ENCODE results near the gene CHTOP. TPM values are rescaled to one million over a fixed set of nuclear protein-coding genes. Genes with fewer than 3 reads are reported as not detected.

CHTOP gene
- total and polyA plus RNA-seq, 2 of the 13 experiments (the other 11 are each of a cell fraction or from before 2014, with no cell fraction given) = 38.0 to 51.9 TPM

DNA sequence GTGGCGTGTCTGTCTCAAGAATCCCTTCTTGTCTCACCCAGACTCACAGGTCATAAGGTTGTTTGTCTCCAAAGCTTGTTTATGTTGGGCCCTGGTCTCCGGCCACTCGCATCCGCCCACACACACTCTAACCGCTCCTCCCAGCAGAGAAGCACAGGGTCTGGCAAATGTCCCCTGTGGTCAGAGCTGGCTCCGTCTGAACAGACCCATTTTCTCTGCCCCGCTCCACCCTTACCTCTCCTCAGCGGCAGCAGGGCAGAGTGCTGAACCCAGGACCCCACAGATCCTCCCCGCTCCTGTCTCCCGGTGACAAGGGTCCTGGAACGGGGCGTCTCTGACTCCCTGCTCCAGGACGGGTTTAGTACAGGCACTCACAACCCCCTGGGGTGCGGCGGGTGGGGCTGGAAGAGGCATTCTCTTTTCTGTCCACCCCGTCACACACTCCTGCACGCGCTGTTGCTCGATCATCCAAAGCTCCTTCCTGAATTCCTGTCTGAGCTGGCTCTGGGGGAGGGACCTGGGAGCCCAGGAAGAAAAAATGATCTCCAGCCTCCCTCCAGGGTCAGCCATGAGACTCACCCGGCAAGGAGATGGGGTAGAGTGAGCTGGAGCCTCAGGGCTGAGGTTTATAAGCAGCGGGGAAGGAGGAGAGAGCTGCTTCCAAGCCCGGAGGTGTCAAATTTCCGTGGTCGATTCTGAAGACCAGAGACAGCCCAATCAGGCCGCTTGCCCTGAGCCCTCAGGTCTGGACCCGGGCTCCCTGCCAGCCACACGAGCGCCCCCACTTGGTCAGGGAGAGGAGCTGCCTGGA, 6.8 kb upstream of the CHTOP start, which contains the start of gene S100A13 (continued):
- TF ChIP-seq, protein P1, sequence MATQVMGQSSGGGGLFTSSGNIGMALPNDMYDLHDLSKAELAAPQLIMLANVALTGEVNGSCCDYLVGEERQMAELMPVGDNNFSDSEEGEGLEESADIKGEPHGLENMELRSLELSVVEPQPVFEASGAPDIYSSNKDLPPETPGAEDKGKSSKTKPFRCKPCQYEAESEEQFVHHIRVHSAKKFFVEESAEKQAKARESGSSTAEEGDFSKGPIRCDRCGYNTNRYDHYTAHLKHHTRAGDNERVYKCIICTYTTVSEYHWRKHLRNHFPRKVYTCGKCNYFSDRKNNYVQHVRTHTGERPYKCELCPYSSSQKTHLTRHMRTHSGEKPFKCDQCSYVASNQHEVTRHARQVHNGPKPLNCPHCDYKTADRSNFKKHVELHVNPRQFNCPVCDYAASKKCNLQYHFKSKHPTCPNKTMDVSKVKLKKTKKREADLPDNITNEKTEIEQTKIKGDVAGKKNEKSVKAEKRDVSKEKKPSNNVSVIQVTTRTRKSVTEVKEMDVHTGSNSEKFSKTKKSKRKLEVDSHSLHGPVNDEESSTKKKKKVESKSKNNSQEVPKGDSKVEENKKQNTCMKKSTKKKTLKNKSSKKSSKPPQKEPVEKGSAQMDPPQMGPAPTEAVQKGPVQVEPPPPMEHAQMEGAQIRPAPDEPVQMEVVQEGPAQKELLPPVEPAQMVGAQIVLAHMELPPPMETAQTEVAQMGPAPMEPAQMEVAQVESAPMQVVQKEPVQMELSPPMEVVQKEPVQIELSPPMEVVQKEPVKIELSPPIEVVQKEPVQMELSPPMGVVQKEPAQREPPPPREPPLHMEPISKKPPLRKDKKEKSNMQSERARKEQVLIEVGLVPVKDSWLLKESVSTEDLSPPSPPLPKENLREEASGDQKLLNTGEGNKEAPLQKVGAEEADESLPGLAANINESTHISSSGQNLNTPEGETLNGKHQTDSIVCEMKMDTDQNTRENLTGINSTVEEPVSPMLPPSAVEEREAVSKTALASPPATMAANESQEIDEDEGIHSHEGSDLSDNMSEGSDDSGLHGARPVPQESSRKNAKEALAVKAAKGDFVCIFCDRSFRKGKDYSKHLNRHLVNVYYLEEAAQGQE (IDR thresholded peaks at IDR 0.05; ENCODE audit: borderline replicate concordance in 1 of 2, low read depth in 1 of 2, low read length in 2 of 2) = peak in 1 of 2 experiments; percentile 21; a peak in 1 of 4 replicates
- TF ChIP-seq RAD21 (CRISPR knock-in tag; IDR thresholded peaks at IDR 0.05) (peak; percentile 68), LCORL (IDR thresholded peaks at IDR 0.05) (no peak), LCORL (CRISPR knock-in tag; IDR thresholded peaks at IDR 0.05) (peak; percentile 95), MAZ (IDR thresholded peaks at IDR 0.05; ENCODE audit: borderline replicate concordance, low read depth, low read length) (no peak), MAZ (CRISPR knock-in tag; IDR thresholded peaks at IDR 0.05; ENCODE audit: low read depth) (0 out of 2 replicates have a peak, but pooled peaks have one; percentile 27), MYNN (CRISPR knock-in tag; IDR thresholded peaks at IDR 0.05; ENCODE audit: low read depth) (0 out of 2 replicates have a peak, but pooled peaks have one; percentile 40), ZBTB7B (CRISPR knock-in tag; IDR thresholded peaks at IDR 0.05) (0 out of 2 replicates have a peak, but pooled peaks have one; percentile 68), ZNF782 (CRISPR knock-in tag; IDR thresholded peaks at IDR 0.05; ENCODE audit: borderline replicate concordance) (no peak), ZNF263 (CRISPR knock-in tag; IDR thresholded peaks at IDR 0.05) (no peak), ZNF329 (CRISPR knock-in tag; IDR thresholded peaks at IDR 0.05; ENCODE audit: low read depth) (no peak)
- TF ChIP-seq, protein P2, sequence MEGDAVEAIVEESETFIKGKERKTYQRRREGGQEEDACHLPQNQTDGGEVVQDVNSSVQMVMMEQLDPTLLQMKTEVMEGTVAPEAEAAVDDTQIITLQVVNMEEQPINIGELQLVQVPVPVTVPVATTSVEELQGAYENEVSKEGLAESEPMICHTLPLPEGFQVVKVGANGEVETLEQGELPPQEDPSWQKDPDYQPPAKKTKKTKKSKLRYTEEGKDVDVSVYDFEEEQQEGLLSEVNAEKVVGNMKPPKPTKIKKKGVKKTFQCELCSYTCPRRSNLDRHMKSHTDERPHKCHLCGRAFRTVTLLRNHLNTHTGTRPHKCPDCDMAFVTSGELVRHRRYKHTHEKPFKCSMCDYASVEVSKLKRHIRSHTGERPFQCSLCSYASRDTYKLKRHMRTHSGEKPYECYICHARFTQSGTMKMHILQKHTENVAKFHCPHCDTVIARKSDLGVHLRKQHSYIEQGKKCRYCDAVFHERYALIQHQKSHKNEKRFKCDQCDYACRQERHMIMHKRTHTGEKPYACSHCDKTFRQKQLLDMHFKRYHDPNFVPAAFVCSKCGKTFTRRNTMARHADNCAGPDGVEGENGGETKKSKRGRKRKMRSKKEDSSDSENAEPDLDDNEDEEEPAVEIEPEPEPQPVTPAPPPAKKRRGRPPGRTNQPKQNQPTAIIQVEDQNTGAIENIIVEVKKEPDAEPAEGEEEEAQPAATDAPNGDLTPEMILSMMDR (CRISPR knock-in tag; IDR thresholded peaks at IDR 0.05) = peak; percentile 94
- TF ChIP-seq, protein P3, sequence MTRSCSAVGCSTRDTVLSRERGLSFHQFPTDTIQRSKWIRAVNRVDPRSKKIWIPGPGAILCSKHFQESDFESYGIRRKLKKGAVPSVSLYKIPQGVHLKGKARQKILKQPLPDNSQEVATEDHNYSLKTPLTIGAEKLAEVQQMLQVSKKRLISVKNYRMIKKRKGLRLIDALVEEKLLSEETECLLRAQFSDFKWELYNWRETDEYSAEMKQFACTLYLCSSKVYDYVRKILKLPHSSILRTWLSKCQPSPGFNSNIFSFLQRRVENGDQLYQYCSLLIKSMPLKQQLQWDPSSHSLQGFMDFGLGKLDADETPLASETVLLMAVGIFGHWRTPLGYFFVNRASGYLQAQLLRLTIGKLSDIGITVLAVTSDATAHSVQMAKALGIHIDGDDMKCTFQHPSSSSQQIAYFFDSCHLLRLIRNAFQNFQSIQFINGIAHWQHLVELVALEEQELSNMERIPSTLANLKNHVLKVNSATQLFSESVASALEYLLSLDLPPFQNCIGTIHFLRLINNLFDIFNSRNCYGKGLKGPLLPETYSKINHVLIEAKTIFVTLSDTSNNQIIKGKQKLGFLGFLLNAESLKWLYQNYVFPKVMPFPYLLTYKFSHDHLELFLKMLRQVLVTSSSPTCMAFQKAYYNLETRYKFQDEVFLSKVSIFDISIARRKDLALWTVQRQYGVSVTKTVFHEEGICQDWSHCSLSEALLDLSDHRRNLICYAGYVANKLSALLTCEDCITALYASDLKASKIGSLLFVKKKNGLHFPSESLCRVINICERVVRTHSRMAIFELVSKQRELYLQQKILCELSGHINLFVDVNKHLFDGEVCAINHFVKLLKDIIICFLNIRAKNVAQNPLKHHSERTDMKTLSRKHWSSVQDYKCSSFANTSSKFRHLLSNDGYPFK (CRISPR knock-in tag; IDR thresholded peaks at IDR 0.05; ENCODE audit: borderline replicate concordance) = no peak; the same call in 1 of the 2 replicates
- TF ChIP-seq, protein P4, sequence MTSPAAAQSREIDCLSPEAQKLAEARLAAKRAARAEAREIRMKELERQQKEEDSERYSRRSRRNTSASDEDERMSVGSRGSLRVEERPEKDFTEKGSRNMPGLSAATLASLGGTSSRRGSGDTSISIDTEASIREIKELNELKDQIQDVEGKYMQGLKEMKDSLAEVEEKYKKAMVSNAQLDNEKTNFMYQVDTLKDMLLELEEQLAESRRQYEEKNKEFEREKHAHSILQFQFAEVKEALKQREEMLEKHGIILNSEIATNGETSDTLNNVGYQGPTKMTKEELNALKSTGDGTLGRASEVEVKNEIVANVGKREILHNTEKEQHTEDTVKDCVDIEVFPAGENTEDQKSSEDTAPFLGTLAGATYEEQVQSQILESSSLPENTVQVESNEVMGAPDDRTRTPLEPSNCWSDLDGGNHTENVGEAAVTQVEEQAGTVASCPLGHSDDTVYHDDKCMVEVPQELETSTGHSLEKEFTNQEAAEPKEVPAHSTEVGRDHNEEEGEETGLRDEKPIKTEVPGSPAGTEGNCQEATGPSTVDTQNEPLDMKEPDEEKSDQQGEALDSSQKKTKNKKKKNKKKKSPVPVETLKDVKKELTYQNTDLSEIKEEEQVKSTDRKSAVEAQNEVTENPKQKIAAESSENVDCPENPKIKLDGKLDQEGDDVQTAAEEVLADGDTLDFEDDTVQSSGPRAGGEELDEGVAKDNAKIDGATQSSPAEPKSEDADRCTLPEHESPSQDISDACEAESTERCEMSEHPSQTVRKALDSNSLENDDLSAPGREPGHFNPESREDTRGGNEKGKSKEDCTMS (CRISPR knock-in tag; conservative IDR thresholded peaks at IDR 0.05) = no peak
- TF ChIP-seq, protein P5, sequence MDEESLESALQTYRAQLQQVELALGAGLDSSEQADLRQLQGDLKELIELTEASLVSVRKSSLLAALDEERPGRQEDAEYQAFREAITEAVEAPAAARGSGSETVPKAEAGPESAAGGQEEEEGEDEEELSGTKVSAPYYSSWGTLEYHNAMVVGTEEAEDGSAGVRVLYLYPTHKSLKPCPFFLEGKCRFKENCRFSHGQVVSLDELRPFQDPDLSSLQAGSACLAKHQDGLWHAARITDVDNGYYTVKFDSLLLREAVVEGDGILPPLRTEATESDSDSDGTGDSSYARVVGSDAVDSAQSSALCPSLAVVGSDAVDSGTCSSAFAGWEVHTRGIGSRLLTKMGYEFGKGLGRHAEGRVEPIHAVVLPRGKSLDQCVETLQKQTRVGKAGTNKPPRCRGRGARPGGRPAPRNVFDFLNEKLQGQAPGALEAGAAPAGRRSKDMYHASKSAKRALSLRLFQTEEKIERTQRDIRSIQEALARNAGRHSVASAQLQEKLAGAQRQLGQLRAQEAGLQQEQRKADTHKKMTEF (CRISPR knock-in tag; IDR thresholded peaks at IDR 0.05) = peak; percentile 58; the same call in 1 of the 2 replicates

All from HepG2 (cell line).